HG02884 (cell line): Measurements from ENCODE around the gene STPG4.
A peak's percentile ranks its signal among the peaks of the same experiment; 100 is the strongest.

Source experiments
- ATAC-seq: cut with Tn5 transposase; IDR thresholded peaks from one replicate; pipeline ENCODE4 v1.9.1; 2021; ENCODE audit warnings: mild to moderate bottlenecking, moderate library complexity; ENCODE audit not compliant: unreplicated experiment

The STPG4 gene

GRCh38 chr2:47056868-47057686 lies 98.0 kb downstream of the STPG4 start:
- no peak for ATAC-seq

DNA sequence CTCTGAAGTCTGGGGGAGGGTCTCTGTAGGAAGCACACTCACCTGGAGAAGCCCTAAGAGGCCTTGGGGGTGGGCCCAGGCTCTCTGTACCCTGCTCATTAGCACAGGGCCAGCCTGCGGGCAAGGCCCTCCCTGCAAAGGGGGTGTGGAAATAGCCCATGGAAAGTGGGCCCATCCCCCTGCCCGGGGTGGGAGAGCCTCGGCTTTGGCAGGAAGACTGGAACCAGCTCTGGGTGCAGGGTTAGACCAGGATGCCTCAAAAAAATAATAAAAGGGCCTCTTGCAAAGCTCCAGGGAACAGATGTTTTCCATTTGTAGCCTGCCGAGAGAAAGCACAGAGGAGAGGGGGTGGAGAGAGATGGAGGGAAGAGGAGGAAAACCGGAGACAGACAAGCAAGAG lies 98.7 kb downstream of the STPG4 start:
- no peak for ATAC-seq

GRCh38 chr2:47054868-47055267 lies 100.2 kb downstream of the STPG4 start:
- ATAC-seq: no peak

- no peak for ATAC-seq
Observed at GRCh38 chr2:47054036-47054555, 101.0 kb downstream of the STPG4 start.

DNA sequence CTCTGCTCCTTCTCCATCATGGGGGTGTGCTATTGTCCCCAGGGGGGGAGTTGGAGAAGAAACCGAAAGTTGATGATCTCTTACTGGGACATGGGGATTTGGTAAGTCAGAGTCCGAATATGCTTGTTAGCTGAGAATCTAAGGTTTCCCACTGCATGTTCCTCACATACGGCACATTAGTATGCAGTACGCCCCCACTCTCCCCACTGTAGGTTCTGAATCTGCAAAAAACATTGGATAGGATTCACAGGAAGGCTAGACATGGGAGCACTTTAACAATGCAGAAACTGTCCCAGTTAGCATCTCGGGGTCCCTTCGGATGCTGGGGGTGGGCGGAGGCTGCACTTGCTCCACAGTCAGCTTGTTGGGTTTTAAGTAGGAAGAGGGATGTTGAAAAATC lies 102.3 kb downstream of the STPG4 start:
- no peak for ATAC-seq

- no peak for ATAC-seq
Observed at GRCh38 chr2:47051562-47051961, 103.5 kb downstream of the STPG4 start.

- ATAC-seq: no peak
Observed at GRCh38 chr2:47050762-47051161, 104.3 kb downstream of the STPG4 start.

- ATAC-seq: no peak
Observed at GRCh38 chr2:47050021-47050760, 104.9 kb downstream of the STPG4 start.

- no peak for ATAC-seq
Observed at GRCh38 chr2:47049502-47049901, 105.6 kb downstream of the STPG4 start.

- no peak for ATAC-seq
Observed at GRCh38 chr2:47048801-47049480, 106.2 kb downstream of the STPG4 start.

DNA sequence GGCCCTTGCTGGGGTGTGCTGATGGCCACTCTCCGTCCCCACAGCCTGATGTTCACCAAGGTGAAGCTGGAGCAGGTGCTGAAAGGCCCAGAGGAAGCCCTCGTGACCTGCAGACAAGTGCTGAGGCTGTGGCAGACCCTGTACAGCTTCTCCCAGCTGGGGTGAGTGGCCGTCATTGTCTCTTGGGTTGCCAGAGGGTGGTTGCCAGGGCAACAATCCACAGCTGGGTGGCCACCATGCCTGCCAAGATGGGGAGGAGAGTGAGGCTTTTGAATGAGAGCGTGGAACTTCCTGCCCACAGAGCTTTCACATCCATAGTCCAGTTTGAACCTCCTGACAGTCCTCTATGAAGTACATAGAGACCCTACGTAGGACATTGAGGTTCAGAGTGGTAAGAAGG lies 108.8 kb downstream of the STPG4 start:
- ATAC-seq: no peak

- ATAC-seq: no peak
Observed at GRCh38 chr2:47043891-47044239, 111.2 kb downstream of the STPG4 start.

GRCh38 chr2:47043142-47043890 lies 111.8 kb downstream of the STPG4 start:
- no peak for ATAC-seq

DNA sequence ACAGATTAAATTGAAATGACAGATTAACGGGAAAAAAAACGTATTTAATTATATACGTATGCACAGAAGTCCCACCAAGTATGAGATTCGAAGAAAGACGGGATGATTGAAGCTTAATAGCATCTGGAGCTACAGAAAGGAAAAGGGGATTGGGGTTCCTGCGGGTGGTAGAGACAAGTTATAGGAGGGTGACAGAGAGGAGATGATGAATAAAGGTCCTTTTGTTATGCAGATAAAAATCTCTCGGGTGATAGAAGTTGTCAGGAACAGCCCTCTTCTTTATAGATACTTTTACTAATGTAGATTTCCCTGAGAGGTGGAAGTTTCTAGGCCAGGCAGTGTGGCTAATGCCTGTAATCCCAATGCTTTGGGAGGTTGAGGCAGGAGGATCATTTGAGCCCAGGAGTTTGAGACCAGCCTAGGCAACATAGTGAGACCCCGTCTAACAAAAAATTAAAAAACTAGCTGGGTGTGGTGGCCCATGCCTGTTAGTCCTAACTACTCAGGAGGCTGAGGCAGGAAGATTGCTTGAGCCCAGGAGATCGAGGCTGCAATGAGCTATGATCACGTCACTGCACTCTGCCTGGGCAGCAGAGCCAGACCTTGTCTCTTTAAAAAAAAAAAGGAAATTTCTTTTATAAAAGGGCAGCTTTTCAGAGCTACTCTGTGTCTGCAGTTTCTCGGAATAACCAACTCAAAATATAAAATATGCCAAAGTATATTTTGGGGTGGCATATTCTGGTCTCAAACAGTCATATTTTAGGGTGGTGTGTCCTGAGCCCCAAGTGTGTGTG lies 113.0 kb downstream of the STPG4 start:
- no peak for ATAC-seq

- ATAC-seq: no peak
Observed at GRCh38 chr2:47041063-47041462, 114.0 kb downstream of the STPG4 start.

GRCh38 chr2:47040651-47041050 lies 114.5 kb downstream of the STPG4 start:
- no peak for ATAC-seq

DNA sequence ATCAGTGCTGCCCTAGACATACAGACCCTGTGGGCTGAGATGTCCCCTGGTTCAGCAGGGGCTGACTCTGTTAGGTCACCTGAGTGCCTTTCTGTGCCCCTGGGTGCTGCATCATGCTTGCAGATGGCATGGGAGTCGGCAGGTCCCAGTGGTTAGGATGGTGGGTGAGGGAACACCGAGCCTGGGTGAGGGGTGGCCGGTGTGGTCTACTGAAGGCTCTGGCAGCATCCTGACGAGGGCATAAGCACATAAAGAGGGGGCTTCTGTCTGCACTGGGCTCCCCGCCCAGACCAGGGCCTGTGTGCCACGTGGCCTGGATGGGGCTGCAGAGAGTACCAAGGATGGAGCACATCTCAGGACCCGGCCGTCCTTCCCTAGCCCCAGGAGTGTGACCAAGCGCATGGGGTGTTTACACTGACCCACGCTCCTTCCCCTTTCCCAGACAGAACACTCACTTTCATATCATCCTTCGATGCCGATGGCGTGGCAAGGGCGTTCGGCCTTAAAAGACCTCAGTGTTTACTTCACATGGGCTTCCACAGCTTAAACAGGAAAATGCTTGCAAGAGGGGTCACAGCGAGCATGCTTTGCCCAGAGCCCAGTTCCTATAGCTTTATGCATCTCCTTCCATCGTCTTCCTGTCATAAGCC lies 115.1 kb downstream of the STPG4 start:
- no peak for ATAC-seq

- no peak for ATAC-seq
Observed at GRCh38 chr2:47039489-47039870, 115.6 kb downstream of the STPG4 start.

DNA sequence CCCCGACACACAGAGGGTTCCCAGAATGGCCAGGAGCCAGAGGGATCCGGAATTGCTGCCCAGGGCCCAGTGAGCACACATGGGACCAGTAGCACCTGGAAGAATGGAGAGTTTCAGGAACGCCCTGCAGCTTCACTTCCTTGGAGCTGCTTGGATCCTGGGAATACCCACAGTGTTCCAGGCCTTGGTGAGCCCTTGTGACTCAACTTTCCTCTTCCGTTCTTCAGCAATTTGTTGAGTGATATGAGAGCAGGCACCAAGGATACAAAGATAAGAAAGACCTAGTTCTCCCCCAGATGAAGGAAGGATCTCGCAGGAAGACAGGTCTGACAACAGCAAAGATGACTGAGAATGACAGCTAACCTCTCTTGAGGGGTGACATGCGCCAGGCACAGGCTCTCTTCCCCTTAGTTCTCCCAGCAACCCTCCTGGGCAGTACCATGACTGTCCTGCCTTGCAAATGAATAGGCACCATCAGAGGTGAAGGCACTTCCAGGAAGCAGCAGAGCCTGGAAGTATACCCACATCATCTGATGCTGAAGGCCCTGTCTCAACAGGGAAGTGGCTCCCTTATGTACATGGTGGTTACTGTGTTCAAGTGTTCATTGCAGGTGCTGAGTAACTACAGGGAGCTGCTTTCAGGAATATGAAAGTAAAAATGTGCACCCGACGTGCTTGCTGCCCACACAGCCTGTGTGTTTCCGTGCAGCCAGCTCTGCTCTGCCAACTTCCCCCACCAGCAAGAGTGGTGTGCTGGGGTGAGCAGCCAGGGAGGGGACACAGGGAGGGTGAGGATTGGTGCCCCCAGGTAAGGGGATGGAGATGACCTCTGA lies 116.2 kb downstream of the STPG4 start:
- peak; percentile 51 for ATAC-seq
